ENCODE measurements around the gene BLNK. TPM values are rescaled to one million over a fixed set of nuclear protein-coding genes. Genes with fewer than 3 reads are reported as not detected.

Gene BLNK
- total and polyA plus RNA-seq, 8 donors = 7.1 to 25.8 (median 12.7) TPM

DNA sequence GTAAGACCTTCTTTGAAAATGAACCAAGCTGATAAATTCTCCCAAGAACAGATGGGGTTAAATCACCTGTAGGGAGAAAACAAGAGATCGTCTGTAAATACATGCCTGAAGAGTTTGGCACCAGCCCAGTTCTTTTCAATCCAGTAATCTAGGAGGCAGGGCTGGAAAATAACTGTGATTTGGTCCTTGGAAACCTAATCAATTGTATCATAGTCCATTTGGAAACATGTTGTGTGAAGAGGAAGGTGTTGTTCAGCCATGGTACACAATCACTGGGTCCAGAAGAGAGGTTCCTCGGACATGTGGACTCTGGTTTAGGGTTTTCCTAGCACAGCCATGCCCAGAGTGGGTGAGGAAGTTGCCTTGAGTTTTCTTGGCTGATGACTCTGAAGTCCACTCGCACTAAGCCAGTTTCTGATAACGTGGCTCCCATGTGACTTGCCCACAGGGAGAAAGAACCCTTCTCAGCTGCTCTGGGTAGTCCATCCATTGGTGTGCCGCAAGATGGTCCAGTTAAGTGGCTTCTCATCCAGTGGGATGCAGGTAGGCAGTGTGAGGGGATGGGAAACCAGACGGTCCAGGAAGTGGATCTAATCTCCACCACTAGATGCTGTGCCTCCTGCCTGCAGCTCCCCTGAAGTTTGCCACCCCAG is 5.1 kb downstream of the BLNK start:
- FAIRE-seq = no peak
- Histone ChIP-seq H3K27ac (no peak overlapping the region), H3K36me3 (no peaks in the 10 kb centered on the region), H3K27me3 (no peaks in the 10 kb centered on the region), H3K4me1 (peaks cover 7 to 34% (median 26%) of the 10 kb centered on the region in 3 donors), H3K9me3 (no peaks in the 10 kb centered on the region), H3K4me3 (no peak overlapping the region)
- TF ChIP-seq, protein P1, sequence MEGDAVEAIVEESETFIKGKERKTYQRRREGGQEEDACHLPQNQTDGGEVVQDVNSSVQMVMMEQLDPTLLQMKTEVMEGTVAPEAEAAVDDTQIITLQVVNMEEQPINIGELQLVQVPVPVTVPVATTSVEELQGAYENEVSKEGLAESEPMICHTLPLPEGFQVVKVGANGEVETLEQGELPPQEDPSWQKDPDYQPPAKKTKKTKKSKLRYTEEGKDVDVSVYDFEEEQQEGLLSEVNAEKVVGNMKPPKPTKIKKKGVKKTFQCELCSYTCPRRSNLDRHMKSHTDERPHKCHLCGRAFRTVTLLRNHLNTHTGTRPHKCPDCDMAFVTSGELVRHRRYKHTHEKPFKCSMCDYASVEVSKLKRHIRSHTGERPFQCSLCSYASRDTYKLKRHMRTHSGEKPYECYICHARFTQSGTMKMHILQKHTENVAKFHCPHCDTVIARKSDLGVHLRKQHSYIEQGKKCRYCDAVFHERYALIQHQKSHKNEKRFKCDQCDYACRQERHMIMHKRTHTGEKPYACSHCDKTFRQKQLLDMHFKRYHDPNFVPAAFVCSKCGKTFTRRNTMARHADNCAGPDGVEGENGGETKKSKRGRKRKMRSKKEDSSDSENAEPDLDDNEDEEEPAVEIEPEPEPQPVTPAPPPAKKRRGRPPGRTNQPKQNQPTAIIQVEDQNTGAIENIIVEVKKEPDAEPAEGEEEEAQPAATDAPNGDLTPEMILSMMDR (IDR thresholded peaks at IDR 0.05) = no peak
- intact Hi-C loops (cut with DNase I) = no loop called here
- peak in 2 of 4 donors; percentile 20 to 33 for ATAC-seq
- DNase-seq = no peak
- 33 to 35% methylated on average over 6 of the region's 6 CpGs for WGBS, 2 donors

- FAIRE-seq = no peak
These were observed 6.4 kb downstream of the BLNK start for GRCh38 chr10:96264938-96265337.

GRCh38 chr10:96263669-96264068 is 7.7 kb downstream of the BLNK start:
- Histone ChIP-seq H3K4me3 (no peak overlapping the region), H3K27me3 (no peaks in the 10 kb centered on the region), H3K9me3 (no peaks in the 10 kb centered on the region), H3K36me3 (no peaks in the 10 kb centered on the region), H3K27ac (no peak overlapping the region), H3K4me1 (peaks cover 7 to 31% (median 22%) of the 10 kb centered on the region in 3 donors)
- no peak for FAIRE-seq
- DNase-seq = no peak
- intact Hi-C loops (cut with DNase I) = no loop called here
- TF ChIP-seq, protein P1 (IDR thresholded peaks at IDR 0.05) = no peak
- ATAC-seq = peak in 1 of 4 donors; percentile 19
- WGBS, 2 donors = 87 to 90% methylated on average over 4 of the region's 4 CpGs

More at GRCh38 chr10:96264938-96265337, 6.4 kb downstream of the BLNK start:
- ATAC-seq (no peak), DNase-seq (no peak)
- H3K36me3 ChIP-seq = no peaks in the 10 kb centered on the region
- H3K4me1 ChIP-seq = peaks cover 7 to 35% (median 34%) of the 10 kb centered on the region in 3 donors
- intact Hi-C loops (cut with DNase I) = no loop called here
- TF ChIP-seq, protein P1 (IDR thresholded peaks at IDR 0.05) = no peak
- no peak overlapping the region for H3K27ac ChIP-seq
- H3K4me3 ChIP-seq = no peak overlapping the region
- WGBS, 2 donors = 95 to 97% methylated on average over 4 of the region's 4 CpGs
- no peaks in the 10 kb centered on the region for H3K9me3 ChIP-seq
- no peaks in the 10 kb centered on the region for H3K27me3 ChIP-seq

- Histone ChIP-seq H3K27me3 (no peaks in the 10 kb centered on the region), H3K36me3 (no peaks in the 10 kb centered on the region), H3K27ac (no peak overlapping the region), H3K4me3 (no peak overlapping the region), H3K4me1 (peaks cover 7 to 31% (median 18%) of the 10 kb centered on the region in 3 donors), H3K9me3 (no peaks in the 10 kb centered on the region)
- ATAC-seq (no peak), DNase-seq (no peak), FAIRE-seq (no peak)
- intact Hi-C loops (cut with DNase I) = no loop called here
- 91 to 93% methylated on average over 4 of the region's 4 CpGs for WGBS, 2 donors
- TF ChIP-seq, protein P1 (IDR thresholded peaks at IDR 0.05) = no peak
These were observed 8.2 kb downstream of the BLNK start for GRCh38 chr10:96263176-96263575.

- intact Hi-C loops (cut with DNase I) = no loop called here
- 50 to 56% methylated on average over 3 of the region's 3 CpGs for WGBS, 2 donors
- Histone ChIP-seq H3K4me3 (no peak overlapping the region), H3K9me3 (no peaks in the 10 kb centered on the region), H3K36me3 (no peaks in the 10 kb centered on the region), H3K27me3 (no peaks in the 10 kb centered on the region), H3K27ac (peak overlapping the region in 1 of 4 donors; percentile 38), H3K4me1 (peaks cover 7 to 32% (median 13%) of the 10 kb centered on the region in 3 donors)
- DNase-seq (no peak), FAIRE-seq (no peak), ATAC-seq (peak in 3 of 4 donors; percentile 32 to 65 (median 56))
- TF ChIP-seq, protein P1 (IDR thresholded peaks at IDR 0.05) = no peak
These were observed 9.4 kb downstream of the BLNK start for GRCh38 chr10:96261930-96262329.
